Panc1 (cell line): ENCODE data around the gene GPRC5C. TPM values are rescaled to one million over a fixed set of nuclear protein-coding genes. Genes with fewer than 3 reads are reported as not detected.

Source experiments
- ATAC-seq: fragments of 200-7000 bp; cut with Tn5 transposase; 2 replicates; pipeline ENCODE4 v1.9.1; 2020; ENCODE audit warnings: mild to moderate bottlenecking, moderate library complexity
- BruUV-seq: library from RNA; stranded (reverse); fragments of 400-500 nt; replicated peaks from 2 replicates; lab custom pipeline; 2021; lab: Mats Ljungman, UMichigan
- CTCF ChIA-PET: fragments of 300-600 bp; sonication (Branson Sonifier 250); formaldehyde crosslinking; loops from one replicate; lab custom pipeline; 2022; ENCODE audit warnings: antibody characterized with exemption; lab: Charles Lee
- POLR2A ChIA-PET: fragments of 300-600 bp; sonication (Branson Sonifier 250); formaldehyde crosslinking; loops from one replicate; lab custom pipeline; 2022; ENCODE audit warnings: antibody characterized with exemption; lab: Charles Lee
- DNase-seq: peaks from one replicate; pipeline ENCODE4 v3.0.0-alpha.2; 2010; ENCODE audit warnings: low read depth, low spot score
- H3K27ac ChIP-seq: 2 replicates; pipeline ENCODE4 v1.5.1; 2011; ENCODE audit warnings: mild to moderate bottlenecking, low read length, inconsistent platforms
- H3K27me3 ChIP-seq: fragments of 200-500 bp; sonication (Bioruptor generic); 2 replicates; pipeline ENCODE4 v1.6.0; 2014; ENCODE audit warnings: low read length, inconsistent platforms; ENCODE audit not compliant: control insufficient read depth, insufficient read depth
- H3K36me3 ChIP-seq: fragments of 200-500 bp; sonication (Bioruptor generic); 2 replicates; pipeline ENCODE4 v1.5.1; 2014; ENCODE audit warnings: inconsistent platforms, mild to moderate bottlenecking, low read length, moderate library complexity; ENCODE audit not compliant: control insufficient read depth, insufficient read depth
- H3K4me1 ChIP-seq: 2 replicates; pipeline ENCODE4 v1.5.1; 2011; ENCODE audit warnings: inconsistent platforms, mild to moderate bottlenecking, low read length, moderate library complexity; ENCODE audit not compliant: control insufficient read depth, insufficient read depth
- H3K4me3 ChIP-seq, 2 experiments: 2 replicates each; pipeline ENCODE4 v1.5.1; 2011 to 2012; ENCODE audit warnings: low read depth in 2 of 2, low read length in 2 of 2, mild to moderate bottlenecking in 2 of 2, inconsistent platforms in 1 of 2, moderate library complexity in 1 of 2
- H3K9me3 ChIP-seq: fragments of 200-500 bp; sonication (Bioruptor generic); 2 replicates; pipeline ENCODE4 v1.5.1; 2014; ENCODE audit warnings: low read depth, mild to moderate bottlenecking, inconsistent platforms, low read length, moderate library complexity; ENCODE audit not compliant: control insufficient read depth, insufficient read depth
- POLR2AphosphoS5 ChIP-seq: IDR thresholded peaks from 2 replicates; pipeline ENCODE4 v1.6.1; 2012; ENCODE audit warnings: mild to moderate bottlenecking, low read depth, low read length, moderate library complexity
- SIN3A ChIP-seq: IDR thresholded peaks from 2 replicates; pipeline ENCODE4 v1.6.1; 2012; ENCODE audit warnings: low read depth, mild to moderate bottlenecking, low read length, moderate library complexity, borderline replicate concordance; ENCODE audit not compliant: insufficient read depth
- TCF7L2 ChIP-seq: IDR thresholded peaks from 2 replicates; pipeline ENCODE4 v1.6.1; 2011; ENCODE audit warnings: mild to moderate bottlenecking, low read depth, low read length, inconsistent platforms
- in situ Hi-C: cut with HindIII; loops from 2 replicates; pipeline ENCODE4 v1.10.0; 2016; ENCODE audit warnings: low sequenced_read_pairs, low pct_unique_long_range_greater_than_20kb
- intact Hi-C: fragments of 100-400 bp; cut with micrococcal nuclease; formaldehyde crosslinking; loops from one replicate; pipeline ENCODE4 v1.10.0; 2022; ENCODE audit not compliant: unreplicated experiment
- total RNA-seq: library from RNA; stranded (reverse); gene quantifications from one replicate; pipeline ENCODE4 v1.2.1, GENCODE V29; 2021; ENCODE audit not compliant: unreplicated experiment
- TF ChIP-seq, protein P1 (sequence below): fragments of 450-650 bp; IDR thresholded peaks from 2 replicates; pipeline ENCODE4 v1.5.1; 2017; ENCODE audit warnings: mild to moderate bottlenecking
- TF ChIP-seq, protein P2 (sequence below), 2 experiments: IDR thresholded peaks; 2 replicates each; pipeline ENCODE4 v1.6.1; 2011 to 2012; ENCODE audit warnings: low read depth in 2 of 2, control low read depth in 1 of 2, low read length in 1 of 2, mild to moderate bottlenecking in 1 of 2, moderate library complexity in 1 of 2; ENCODE audit not compliant: insufficient read depth in 1 of 2

GPRC5C gene
- total RNA-seq, 1 experiment from 2014 or later: 57.1 TPM

DNA sequence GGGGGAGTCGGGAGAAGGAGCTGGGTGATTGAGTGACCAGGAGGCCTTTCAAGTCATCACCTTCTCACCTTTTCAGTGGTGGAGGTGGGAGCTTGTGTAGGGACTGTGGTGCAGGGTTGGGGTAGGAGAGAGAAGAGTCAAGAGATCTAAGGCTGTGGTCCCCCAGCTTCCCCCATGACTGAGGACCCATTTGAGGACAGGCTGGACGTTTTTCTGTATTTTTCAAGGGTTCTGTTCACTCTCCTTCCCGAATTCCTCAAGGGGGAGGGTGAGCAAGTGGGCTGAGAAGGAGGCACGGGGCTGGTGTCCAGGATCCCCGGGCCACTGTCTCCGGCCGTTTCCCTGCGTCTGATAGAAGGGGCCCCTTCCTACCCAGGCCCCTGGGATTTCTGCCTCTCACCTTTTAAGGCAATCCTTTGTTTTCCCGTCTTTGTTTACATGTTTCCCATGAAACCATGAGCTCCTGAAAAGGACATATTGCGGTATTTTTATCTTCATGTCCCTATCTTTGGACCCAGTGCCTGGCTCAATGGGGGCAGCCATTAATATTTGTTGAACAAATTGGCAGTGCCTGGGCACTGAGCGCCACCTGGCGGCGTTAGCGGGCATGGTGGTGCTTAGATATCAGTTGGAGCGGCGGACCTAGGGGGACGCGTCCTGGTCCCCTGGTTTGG lies 25.4 kb downstream of the GPRC5C start:
- Histone ChIP-seq H3K4me3 (no peak overlapping the region), H3K9me3 (no peaks in the 10 kb centered on the region), H3K36me3 (no peaks in the 10 kb centered on the region), H3K4me1 (peaks cover 17% of the 10 kb centered on the region), H3K27ac (no peak overlapping the region), H3K27me3 (0 out of 2 replicates have a peak, but pooled peaks cover 2% of the 10 kb centered on the region)
- TF ChIP-seq SIN3A: no peak
- TF ChIP-seq, protein P1, sequence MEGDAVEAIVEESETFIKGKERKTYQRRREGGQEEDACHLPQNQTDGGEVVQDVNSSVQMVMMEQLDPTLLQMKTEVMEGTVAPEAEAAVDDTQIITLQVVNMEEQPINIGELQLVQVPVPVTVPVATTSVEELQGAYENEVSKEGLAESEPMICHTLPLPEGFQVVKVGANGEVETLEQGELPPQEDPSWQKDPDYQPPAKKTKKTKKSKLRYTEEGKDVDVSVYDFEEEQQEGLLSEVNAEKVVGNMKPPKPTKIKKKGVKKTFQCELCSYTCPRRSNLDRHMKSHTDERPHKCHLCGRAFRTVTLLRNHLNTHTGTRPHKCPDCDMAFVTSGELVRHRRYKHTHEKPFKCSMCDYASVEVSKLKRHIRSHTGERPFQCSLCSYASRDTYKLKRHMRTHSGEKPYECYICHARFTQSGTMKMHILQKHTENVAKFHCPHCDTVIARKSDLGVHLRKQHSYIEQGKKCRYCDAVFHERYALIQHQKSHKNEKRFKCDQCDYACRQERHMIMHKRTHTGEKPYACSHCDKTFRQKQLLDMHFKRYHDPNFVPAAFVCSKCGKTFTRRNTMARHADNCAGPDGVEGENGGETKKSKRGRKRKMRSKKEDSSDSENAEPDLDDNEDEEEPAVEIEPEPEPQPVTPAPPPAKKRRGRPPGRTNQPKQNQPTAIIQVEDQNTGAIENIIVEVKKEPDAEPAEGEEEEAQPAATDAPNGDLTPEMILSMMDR: peak; percentile 98
- DNase-seq (no peak), ATAC-seq (peak; percentile 43; the same call in 1 of the 2 replicates)
- ChIA-PET POLR2A (interaction anchor here (0.6 to 0.7 kb wide), 2 partner anchors 12 to 124 kb away, joined by 3 read pairs; no protein-coding TSS in a partner anchor), CTCF (interaction anchor here (0.6 to 6.4 kb wide), 11 partner anchors 9 to 146 kb away, joined by 3 to 62 read pairs (median 4); partner anchors contain the start of genes BTBD17 and GPR142)
- in situ Hi-C loops (no loop called here), intact Hi-C loops (loop anchor here (1.0 kb wide), 2 partner anchors 78 to 156 kb away; no protein-coding TSS in a partner anchor)
- BruUV-seq: no TSS peak

DNA sequence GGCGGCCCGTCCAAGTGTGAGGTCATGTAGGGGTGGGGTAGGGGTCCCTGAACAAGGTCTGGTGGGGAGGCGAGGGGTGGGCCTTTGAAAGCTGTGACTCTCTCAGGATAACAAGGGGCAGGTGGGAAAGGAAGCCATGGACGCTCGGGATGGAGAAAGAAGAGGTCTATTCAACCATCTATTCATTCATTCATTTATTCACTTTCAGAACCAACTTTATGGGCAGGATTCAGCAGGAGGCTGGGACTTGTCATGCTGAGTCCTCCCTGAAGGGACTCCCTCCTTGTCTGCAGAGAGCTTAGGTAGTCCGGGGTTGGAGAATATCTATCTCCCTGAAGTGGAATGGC lies 25.9 kb downstream of the GPRC5C start:
- POLR2A ChIA-PET: no interaction called here
- Histone ChIP-seq H3K27ac (no peak overlapping the region), H3K36me3 (no peaks in the 10 kb centered on the region), H3K27me3 (0 out of 2 replicates have a peak, but pooled peaks cover 2% of the 10 kb centered on the region), H3K9me3 (no peaks in the 10 kb centered on the region), H3K4me3 (no peak overlapping the region), H3K4me1 (peaks cover 17% of the 10 kb centered on the region)
- no peak for ATAC-seq
- intact Hi-C loops (loop anchor here (1.0 kb wide), 2 partner anchors 78 to 156 kb away; no protein-coding TSS in a partner anchor), in situ Hi-C loops (no loop called here)
- DNase-seq: no peak
- no TSS peak for BruUV-seq
- no peak for TF ChIP-seq POLR2AphosphoS5
- TF ChIP-seq, protein P1: no peak
- TF ChIP-seq TCF7L2: no peak
- TF ChIP-seq, protein P2, sequence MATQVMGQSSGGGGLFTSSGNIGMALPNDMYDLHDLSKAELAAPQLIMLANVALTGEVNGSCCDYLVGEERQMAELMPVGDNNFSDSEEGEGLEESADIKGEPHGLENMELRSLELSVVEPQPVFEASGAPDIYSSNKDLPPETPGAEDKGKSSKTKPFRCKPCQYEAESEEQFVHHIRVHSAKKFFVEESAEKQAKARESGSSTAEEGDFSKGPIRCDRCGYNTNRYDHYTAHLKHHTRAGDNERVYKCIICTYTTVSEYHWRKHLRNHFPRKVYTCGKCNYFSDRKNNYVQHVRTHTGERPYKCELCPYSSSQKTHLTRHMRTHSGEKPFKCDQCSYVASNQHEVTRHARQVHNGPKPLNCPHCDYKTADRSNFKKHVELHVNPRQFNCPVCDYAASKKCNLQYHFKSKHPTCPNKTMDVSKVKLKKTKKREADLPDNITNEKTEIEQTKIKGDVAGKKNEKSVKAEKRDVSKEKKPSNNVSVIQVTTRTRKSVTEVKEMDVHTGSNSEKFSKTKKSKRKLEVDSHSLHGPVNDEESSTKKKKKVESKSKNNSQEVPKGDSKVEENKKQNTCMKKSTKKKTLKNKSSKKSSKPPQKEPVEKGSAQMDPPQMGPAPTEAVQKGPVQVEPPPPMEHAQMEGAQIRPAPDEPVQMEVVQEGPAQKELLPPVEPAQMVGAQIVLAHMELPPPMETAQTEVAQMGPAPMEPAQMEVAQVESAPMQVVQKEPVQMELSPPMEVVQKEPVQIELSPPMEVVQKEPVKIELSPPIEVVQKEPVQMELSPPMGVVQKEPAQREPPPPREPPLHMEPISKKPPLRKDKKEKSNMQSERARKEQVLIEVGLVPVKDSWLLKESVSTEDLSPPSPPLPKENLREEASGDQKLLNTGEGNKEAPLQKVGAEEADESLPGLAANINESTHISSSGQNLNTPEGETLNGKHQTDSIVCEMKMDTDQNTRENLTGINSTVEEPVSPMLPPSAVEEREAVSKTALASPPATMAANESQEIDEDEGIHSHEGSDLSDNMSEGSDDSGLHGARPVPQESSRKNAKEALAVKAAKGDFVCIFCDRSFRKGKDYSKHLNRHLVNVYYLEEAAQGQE (IDR thresholded peaks at IDR 0.05; ENCODE audit: insufficient read depth in 1 of 2, low read depth in 2 of 2, low read length in 1 of 2): no peak
- TF ChIP-seq SIN3A: no peak
- CTCF ChIA-PET: interaction anchor here (0.6 to 6.4 kb wide), 10 partner anchors 45 to 1138 kb away, joined by 3 to 62 read pairs (median 4); partner anchors contain the start of genes BTBD17 and GPR142
